Gastrocnemius medialis (tissue), 4 donors: ENCODE measurements around the gene CYP1A1.

Experiments
- CTCF ChIP-seq, 5 experiments: fragments of 450-650 bp in 3 of 5; fragments of 200-600 bp in 2 of 5; sonication (generic) in 2 of 5; IDR thresholded peaks in 4 of 5; conservative IDR thresholded peaks in 1 of 5; 1 replicate in 4 of 5; 2 replicates in 1 of 5; pipeline ENCODE4 v1.5.1; 2016 to 2019; ENCODE audit warnings: antibody characterized with exemption in 5 of 5, mild to moderate bottlenecking in 3 of 5, moderate library complexity in 3 of 5
- POLR2A ChIP-seq, 2 donors: fragments of 450-650 bp; IDR thresholded peaks; one replicate each; pipeline ENCODE4 v1.6.1; 2017; ENCODE audit warnings: antibody characterized with exemption in 2 of 2, mild to moderate bottlenecking in 2 of 2, moderate library complexity in 2 of 2

- TF ChIP-seq CTCF (IDR thresholded peaks at IDR 0.05 in 4 of 5, conservative IDR thresholded peaks at IDR 0.05 in 1 of 5) (no peak), POLR2A (IDR thresholded peaks at IDR 0.05) (no peak)
Measured at GRCh38 chr15:74746389-74746788, 21.1 kb upstream of the CYP1A1 start.
